ENCODE results near the gene CYP3A4.
"Not testable (repeated sequence)": the region's sequence is repeated elsewhere in the genome, so short reads cannot be mapped to it uniquely, and the experiment has no call there.

CYP3A4 gene

DNA sequence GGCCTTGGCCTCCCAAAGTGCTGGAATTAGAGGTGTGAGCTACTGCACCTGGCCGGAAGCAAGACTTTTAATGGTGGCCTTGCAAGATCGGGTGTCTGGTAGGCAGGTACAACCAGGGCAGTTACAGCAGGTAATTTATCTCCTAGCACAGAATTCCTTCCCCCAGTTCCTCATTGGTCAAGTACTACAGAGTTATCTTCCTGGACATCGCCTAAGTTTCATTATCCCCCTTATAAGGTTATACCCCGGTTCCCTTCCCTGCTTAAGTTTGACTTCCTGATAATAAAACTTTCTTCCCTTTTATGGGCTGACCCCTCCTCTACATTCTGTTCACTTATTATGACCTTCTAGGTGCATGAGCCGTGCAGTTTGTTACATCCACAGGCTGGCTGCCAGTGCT, 24.8 kb upstream of the CYP3A4 start:
- no peak overlapping the region for H3K27ac ChIP-seq (ENCODE audit: low read length)
- no peaks in the 10 kb centered on the region for H3K36me3 ChIP-seq (ENCODE audit: insufficient read depth, low read depth, low read length)
- H3K4me1 ChIP-seq (ENCODE audit: insufficient read depth, low read length) = no peaks in the 10 kb centered on the region
- no peak overlapping the region for H3K4me3 ChIP-seq (ENCODE audit: low read length)
- no peak overlapping the region for H3K9ac ChIP-seq (ENCODE audit: low read depth, low read length)
- H3K27me3 ChIP-seq (ENCODE audit: insufficient read depth, low read length) = no peaks in the 10 kb centered on the region
- peaks cover 19% of the 10 kb centered on the region; the same call in 1 of the 2 replicates for H3K9me3 ChIP-seq (ENCODE audit: insufficient read depth, low read depth, low read length)

DNA sequence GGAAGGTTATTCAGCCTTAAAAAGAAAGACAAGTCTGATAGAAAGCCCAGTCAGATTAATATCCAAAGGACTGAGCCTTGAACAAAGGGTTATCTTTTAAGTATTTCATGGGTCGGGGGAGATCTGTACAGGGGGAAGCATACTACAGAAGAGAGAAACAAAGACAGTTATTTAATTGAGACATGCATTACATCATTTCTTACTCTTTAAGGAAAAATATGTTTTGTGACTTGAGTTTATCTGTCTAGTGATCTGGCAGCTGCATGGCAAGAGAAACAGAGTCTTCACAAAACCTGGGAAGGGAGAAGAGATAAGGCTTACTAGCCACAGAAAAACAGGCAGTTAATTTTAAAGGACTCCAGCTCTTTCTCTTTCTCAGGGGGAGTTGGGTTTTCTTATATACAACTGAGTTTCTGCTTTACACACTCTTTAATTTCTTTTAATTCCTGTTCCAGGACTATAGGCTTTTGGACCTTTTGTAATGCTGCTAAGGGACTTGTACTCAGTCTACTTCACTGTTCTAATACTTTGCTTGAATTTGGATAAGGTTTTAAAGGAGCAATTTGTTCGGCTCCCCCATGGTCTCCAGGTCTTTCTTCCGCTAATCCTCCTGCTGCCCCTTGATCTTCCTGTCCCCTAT, 23.0 kb upstream of the CYP3A4 start:
- no peak overlapping the region for H3K4me3 ChIP-seq (ENCODE audit: low read length)
- H3K4me1 ChIP-seq (ENCODE audit: insufficient read depth, low read length) = no peaks in the 10 kb centered on the region
- H3K9ac ChIP-seq (ENCODE audit: low read depth, low read length) = no peak overlapping the region
- H3K27ac ChIP-seq (ENCODE audit: low read length) = no peak overlapping the region
- no peaks in the 10 kb centered on the region for H3K27me3 ChIP-seq (ENCODE audit: insufficient read depth, low read length)
- H3K9me3 ChIP-seq (ENCODE audit: insufficient read depth, low read depth, low read length) = peaks cover 23% of the 10 kb centered on the region
- H3K36me3 ChIP-seq (ENCODE audit: insufficient read depth, low read depth, low read length) = no peaks in the 10 kb centered on the region

GRCh38 chr7:99805641-99806040, 21.7 kb upstream of the CYP3A4 start:
- no peaks in the 10 kb centered on the region for H3K36me3 ChIP-seq (ENCODE audit: insufficient read depth, low read depth, low read length)
- no peaks in the 10 kb centered on the region for H3K4me1 ChIP-seq (ENCODE audit: insufficient read depth, low read length)
- H3K27me3 ChIP-seq (ENCODE audit: insufficient read depth, low read length) = no peaks in the 10 kb centered on the region
- peaks cover 23% of the 10 kb centered on the region for H3K9me3 ChIP-seq (ENCODE audit: insufficient read depth, low read depth, low read length)
- no peak overlapping the region for H3K27ac ChIP-seq (ENCODE audit: low read length)
- no peak overlapping the region for H3K9ac ChIP-seq (ENCODE audit: low read depth, low read length)
- no peak overlapping the region for H3K4me3 ChIP-seq (ENCODE audit: low read length)

DNA sequence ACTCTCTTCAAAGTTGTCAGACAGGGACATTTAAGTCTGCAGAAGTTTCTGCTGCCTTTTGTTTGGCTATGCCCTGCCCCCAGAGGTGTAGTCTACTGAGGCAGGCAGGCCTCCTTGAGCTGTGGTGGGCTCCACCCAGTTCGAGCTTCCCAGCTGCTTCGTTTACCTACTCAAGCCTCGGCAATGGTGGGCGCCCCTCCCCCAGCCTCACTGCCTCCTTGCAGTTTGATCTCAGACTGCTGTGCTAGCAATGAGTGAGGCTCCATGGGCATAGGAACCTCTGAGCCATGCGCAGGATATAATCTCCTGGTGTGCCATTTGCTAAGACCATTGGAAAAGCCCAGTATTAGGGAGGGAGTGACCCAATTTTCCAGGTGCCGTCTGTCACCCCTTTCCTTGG, 19.1 kb upstream of the CYP3A4 start:
- not testable (repeated sequence) for H3K27me3 ChIP-seq (ENCODE audit: insufficient read depth, low read length); H3K9ac ChIP-seq (ENCODE audit: low read depth, low read length); H3K36me3 ChIP-seq (ENCODE audit: insufficient read depth, low read depth, low read length); H3K27ac ChIP-seq (ENCODE audit: low read length); H3K4me3 ChIP-seq (ENCODE audit: low read length); H3K4me1 ChIP-seq (ENCODE audit: insufficient read depth, low read length)
- peaks cover 23% of the 10 kb centered on the region for H3K9me3 ChIP-seq (ENCODE audit: insufficient read depth, low read depth, low read length)

- peaks cover 23% of the 10 kb centered on the region for H3K9me3 ChIP-seq (ENCODE audit: insufficient read depth, low read depth, low read length)
- H3K27ac ChIP-seq (ENCODE audit: low read length) = not testable (repeated sequence)
These were observed 17.4 kb upstream of the CYP3A4 start for GRCh38 chr7:99801407-99801806.

GRCh38 chr7:99798972-99799371, 15.0 kb upstream of the CYP3A4 start:
- no peak overlapping the region for H3K4me3 ChIP-seq (ENCODE audit: low read length)
- no peak overlapping the region for H3K9ac ChIP-seq (ENCODE audit: low read depth, low read length)
- no peaks in the 10 kb centered on the region for H3K36me3 ChIP-seq (ENCODE audit: insufficient read depth, low read depth, low read length)
- H3K9me3 ChIP-seq (ENCODE audit: insufficient read depth, low read depth, low read length) = peaks cover 4% of the 10 kb centered on the region
- H3K27ac ChIP-seq (ENCODE audit: low read length) = no peak overlapping the region
- H3K27me3 ChIP-seq (ENCODE audit: insufficient read depth, low read length) = no peaks in the 10 kb centered on the region
- H3K4me1 ChIP-seq (ENCODE audit: insufficient read depth, low read length) = no peaks in the 10 kb centered on the region

More at GRCh38 chr7:99801407-99801806, 17.4 kb upstream of the CYP3A4 start:
- not testable (repeated sequence) for H3K36me3 ChIP-seq (ENCODE audit: insufficient read depth, low read depth, low read length); H3K4me3 ChIP-seq (ENCODE audit: low read length); H3K4me1 ChIP-seq (ENCODE audit: insufficient read depth, low read length); H3K27me3 ChIP-seq (ENCODE audit: insufficient read depth, low read length); H3K9ac ChIP-seq (ENCODE audit: low read depth, low read length)

- H3K27ac ChIP-seq (ENCODE audit: low read length); H3K27me3 ChIP-seq (ENCODE audit: insufficient read depth, low read length); H3K4me1 ChIP-seq (ENCODE audit: insufficient read depth, low read length); H3K36me3 ChIP-seq (ENCODE audit: insufficient read depth, low read depth, low read length); H3K4me3 ChIP-seq (ENCODE audit: low read length); H3K9me3 ChIP-seq (ENCODE audit: insufficient read depth, low read depth, low read length); H3K9ac ChIP-seq (ENCODE audit: low read depth, low read length): not testable (repeated sequence)
These were observed 11.9 kb upstream of the CYP3A4 start for GRCh38 chr7:99795864-99796263.

GRCh38 chr7:99794585-99795502, 10.9 kb upstream of the CYP3A4 start:
- Histone ChIP-seq H3K27ac (ENCODE audit: low read length) (no peak overlapping the region), H3K27me3 (ENCODE audit: insufficient read depth, low read length) (no peaks in the 10 kb centered on the region), H3K4me1 (ENCODE audit: insufficient read depth, low read length) (no peaks in the 10 kb centered on the region), H3K9ac (ENCODE audit: low read depth, low read length) (no peak overlapping the region), H3K4me3 (ENCODE audit: low read length) (no peak overlapping the region), H3K36me3 (ENCODE audit: insufficient read depth, low read depth, low read length) (no peaks in the 10 kb centered on the region), H3K9me3 (ENCODE audit: insufficient read depth, low read depth, low read length) (no peaks in the 10 kb centered on the region)

GRCh38 chr7:99793443-99793842, 9.5 kb upstream of the CYP3A4 start:
- H3K27me3 ChIP-seq (ENCODE audit: insufficient read depth, low read length) = no peaks in the 10 kb centered on the region
- H3K9ac ChIP-seq (ENCODE audit: low read depth, low read length) = no peak overlapping the region
- H3K4me3 ChIP-seq (ENCODE audit: low read length) = no peak overlapping the region

DNA sequence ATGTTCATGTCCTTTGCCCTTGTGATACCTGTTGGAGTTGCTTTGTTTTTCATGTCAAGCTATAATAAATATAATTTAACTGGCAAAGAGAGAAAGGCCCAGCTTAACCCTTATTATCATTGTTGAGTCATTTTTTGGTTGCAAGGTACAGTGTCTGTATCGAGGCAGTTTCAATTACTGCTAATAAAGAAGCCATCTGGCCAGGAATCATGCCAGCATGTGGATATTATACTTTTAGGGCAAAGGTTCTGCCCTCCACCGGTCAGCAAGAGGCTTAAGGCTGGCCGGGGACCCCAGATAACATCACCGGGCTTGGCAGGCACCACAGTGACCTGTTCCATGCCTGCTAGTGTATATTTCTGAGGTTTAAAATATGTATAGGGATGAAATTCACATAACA, 9.0 kb upstream of the CYP3A4 start:
- Histone ChIP-seq H3K36me3 (ENCODE audit: insufficient read depth, low read depth, low read length) (no peaks in the 10 kb centered on the region), H3K9ac (ENCODE audit: low read depth, low read length) (no peak overlapping the region), H3K27ac (ENCODE audit: low read length) (no peak overlapping the region), H3K9me3 (ENCODE audit: insufficient read depth, low read depth, low read length) (no peaks in the 10 kb centered on the region), H3K4me1 (ENCODE audit: insufficient read depth, low read length) (no peaks in the 10 kb centered on the region), H3K4me3 (ENCODE audit: low read length) (no peak overlapping the region), H3K27me3 (ENCODE audit: insufficient read depth, low read length) (no peaks in the 10 kb centered on the region)

More at GRCh38 chr7:99793443-99793842, 9.5 kb upstream of the CYP3A4 start:
- no peaks in the 10 kb centered on the region for H3K36me3 ChIP-seq (ENCODE audit: insufficient read depth, low read depth, low read length)
- H3K9me3 ChIP-seq (ENCODE audit: insufficient read depth, low read depth, low read length) = no peaks in the 10 kb centered on the region
- H3K4me1 ChIP-seq (ENCODE audit: insufficient read depth, low read length) = no peaks in the 10 kb centered on the region
- H3K27ac ChIP-seq (ENCODE audit: low read length) = no peak overlapping the region

- Histone ChIP-seq H3K36me3 (ENCODE audit: insufficient read depth, low read depth, low read length) (no peaks in the 10 kb centered on the region), H3K9ac (ENCODE audit: low read depth, low read length) (no peak overlapping the region), H3K4me1 (ENCODE audit: insufficient read depth, low read length) (no peaks in the 10 kb centered on the region), H3K27ac (ENCODE audit: low read length) (no peak overlapping the region), H3K27me3 (ENCODE audit: insufficient read depth, low read length) (no peaks in the 10 kb centered on the region), H3K4me3 (ENCODE audit: low read length) (no peak overlapping the region), H3K9me3 (ENCODE audit: insufficient read depth, low read depth, low read length) (no peaks in the 10 kb centered on the region)
These were observed 7.8 kb upstream of the CYP3A4 start for GRCh38 chr7:99791667-99792369.
